Activated CD8-positive, alpha-beta memory T cell treated with anti-CD3 and anti-CD28 coated beads for 24 hours (primary cell): Measurements from ENCODE around the gene TRAPPC3.
A peak's percentile ranks its signal among the peaks of the same experiment; 100 is the strongest.
"Not testable (repeated sequence)": the region's sequence is repeated elsewhere in the genome, so short reads cannot be mapped to it uniquely, and the experiment has no call there.

ENCODE experiments used
- DNase-seq: peaks from one replicate; pipeline ENCODE4 v3.0.0-alpha.2; 2020

Gene TRAPPC3

GRCh38 chr1:36166136-36166535, 16.9 kb upstream of the TRAPPC3 start:
- no peak for DNase-seq

- DNase-seq = no peak
Observed at GRCh38 chr1:36165145-36165544, 15.9 kb upstream of the TRAPPC3 start.

GRCh38 chr1:36164361-36164760, 15.1 kb upstream of the TRAPPC3 start:
- no peak for DNase-seq

- no peak for DNase-seq
Observed at GRCh38 chr1:36163426-36163825, 14.1 kb upstream of the TRAPPC3 start.

- DNase-seq = no peak
Observed at GRCh38 chr1:36162680-36163239, 13.5 kb upstream of the TRAPPC3 start.

GRCh38 chr1:36161641-36162531, 12.6 kb upstream of the TRAPPC3 start:
- peak; percentile 85 for DNase-seq

GRCh38 chr1:36160949-36161485, 11.7 kb upstream of the TRAPPC3 start:
- peak; percentile 84 for DNase-seq

- no peak for DNase-seq
Observed at GRCh38 chr1:36160388-36160948, 11.2 kb upstream of the TRAPPC3 start.

GRCh38 chr1:36159614-36160387, 10.5 kb upstream of the TRAPPC3 start:
- no peak for DNase-seq

- not testable (repeated sequence) for DNase-seq
Observed at GRCh38 chr1:36158827-36159252, 9.6 kb upstream of the TRAPPC3 start.

GRCh38 chr1:36157973-36158826, 8.9 kb upstream of the TRAPPC3 start:
- peak; percentile 65 for DNase-seq

GRCh38 chr1:36157115-36157903, 8.0 kb upstream of the TRAPPC3 start:
- peak; percentile 66 for DNase-seq

GRCh38 chr1:36156329-36157114, 7.2 kb upstream of the TRAPPC3 start:
- peak; percentile 83 for DNase-seq

GRCh38 chr1:36155408-36156328, 6.4 kb upstream of the TRAPPC3 start, which contains the start of gene MAP7D1:
Gene MAP7D1 (plus strand): TSS chr1:36156160. CDS start chr1:36156418, 258 bp downstream.
- peak; percentile 97 for DNase-seq

GRCh38 chr1:36154765-36155407, 5.6 kb upstream of the TRAPPC3 start:
- no peak for DNase-seq

GRCh38 chr1:36154335-36154734, 5.0 kb upstream of the TRAPPC3 start:
- DNase-seq = no peak

GRCh38 chr1:36153476-36153875, 4.2 kb upstream of the TRAPPC3 start:
- DNase-seq = no peak

GRCh38 chr1:36151845-36152203, 2.5 kb upstream of the TRAPPC3 start:
- DNase-seq = peak; percentile 74
